HEK293 (cell line): ENCODE measurements around the gene MBOAT2.

Experiments
- CTCF ChIP-seq: fragments of 450-650 bp; formaldehyde crosslinking; IDR thresholded peaks from 2 replicates; pipeline ENCODE4 v1.5.1; 2016; ENCODE audit warnings: missing biosample characterization, missing genetic modification characterization
- GLIS2 ChIP-seq: fragments of 450-650 bp; formaldehyde crosslinking; IDR thresholded peaks from 2 replicates; pipeline ENCODE4 v1.5.1; 2016; ENCODE audit warnings: missing biosample characterization, missing genetic modification characterization
- OVOL3 ChIP-seq: fragments of 450-650 bp; formaldehyde crosslinking; IDR thresholded peaks from 2 replicates; pipeline ENCODE4 v1.5.1; 2016; ENCODE audit warnings: missing biosample characterization, missing genetic modification characterization
- PATZ1 ChIP-seq: fragments of 450-650 bp; formaldehyde crosslinking; IDR thresholded peaks from 2 replicates; pipeline ENCODE4 v1.5.1; 2016; ENCODE audit warnings: missing biosample characterization, missing genetic modification characterization
- REST ChIP-seq: fragments of 450-650 bp; formaldehyde crosslinking; IDR thresholded peaks from 2 replicates; pipeline ENCODE4 v1.5.1; 2016; ENCODE audit warnings: missing biosample characterization, missing genetic modification characterization
- ZBTB1 ChIP-seq: fragments of 450-650 bp; formaldehyde crosslinking; IDR thresholded peaks from 2 replicates; pipeline ENCODE4 v1.5.1; 2016; ENCODE audit warnings: missing biosample characterization, missing genetic modification characterization
- ZNF19 ChIP-seq: fragments of 450-650 bp; formaldehyde crosslinking; IDR thresholded peaks from 2 replicates; pipeline ENCODE4; 2016; ENCODE audit warnings: missing biosample characterization, missing genetic modification characterization, low read depth
- ZNF280D ChIP-seq: fragments of 450-650 bp; formaldehyde crosslinking; IDR thresholded peaks from 2 replicates; pipeline ENCODE4 v1.5.1; 2016; ENCODE audit warnings: missing biosample characterization, missing genetic modification characterization
- ZNF302 ChIP-seq: fragments of 450-650 bp; formaldehyde crosslinking; IDR thresholded peaks from 2 replicates; pipeline ENCODE4 v1.5.1; 2016; ENCODE audit warnings: missing biosample characterization, missing genetic modification characterization, low read depth
- ZNF488 ChIP-seq: fragments of 450-650 bp; formaldehyde crosslinking; IDR thresholded peaks from 2 replicates; pipeline ENCODE4 v1.5.1; 2016; ENCODE audit warnings: missing biosample characterization, missing genetic modification characterization
- ZNF670 ChIP-seq: fragments of 450-650 bp; formaldehyde crosslinking; IDR thresholded peaks from 2 replicates; pipeline ENCODE4 v1.5.1; 2016; ENCODE audit warnings: missing biosample characterization, missing genetic modification characterization, low read depth
- ZXDB ChIP-seq: fragments of 450-650 bp; formaldehyde crosslinking; IDR thresholded peaks from 2 replicates; pipeline ENCODE4 v1.5.1; 2016; ENCODE audit warnings: missing biosample characterization, missing genetic modification characterization

- TF ChIP-seq ZNF302 (tag by site-specific recombination): no peak
- no peak for TF ChIP-seq ZNF19
- no peak for TF ChIP-seq CTCF (tag by site-specific recombination)
- no peak for TF ChIP-seq ZNF670 (tag by site-specific recombination)
- no peak for TF ChIP-seq REST (tag by site-specific recombination)
- TF ChIP-seq ZNF280D (tag by site-specific recombination): no peak
- no peak for TF ChIP-seq OVOL3 (tag by site-specific recombination)
- TF ChIP-seq GLIS2 (tag by site-specific recombination): no peak
- TF ChIP-seq PATZ1: no peak
- TF ChIP-seq ZXDB (tag by site-specific recombination): no peak
- no peak for TF ChIP-seq ZBTB1
- no peak for TF ChIP-seq ZNF488 (tag by site-specific recombination)
Observed at GRCh38 chr2:9032121-9032520, 28.6 kb upstream of the MBOAT2 start.
